GOT3 (cell line): ENCODE data around the gene OR5AN1.
"Not testable (repeated sequence)": the region's sequence is repeated elsewhere in the genome, so short reads cannot be mapped to it uniquely, and the experiment has no call there.

Experiments used
- DNase-seq: peaks from one replicate; lab custom pipeline; 2025; ENCODE audit warnings: mixed read lengths; lab: John Stamatoyannopoulos, UW

OR5AN1 gene

GRCh38 chr11:59358595-59358994 is at the start of gene OR5AN1:
Gene OR5AN1, plus strand, starts transcription at chr11:59358895. Its CDS starts 5,564 bp downstream, at chr11:59364459.
- DNase-seq: no peak

GRCh38 chr11:59335001-59335400 is 23.7 kb upstream of the OR5AN1 start:
- DNase-seq: no peak

- no peak for DNase-seq
Observed at GRCh38 chr11:59336176-59336575, 22.5 kb upstream of the OR5AN1 start.

GRCh38 chr11:59336931-59337330 is 21.8 kb upstream of the OR5AN1 start:
- DNase-seq: no peak

GRCh38 chr11:59349657-59350056 is 9.0 kb upstream of the OR5AN1 start:
- DNase-seq: not testable (repeated sequence)

- no peak for DNase-seq
Observed at GRCh38 chr11:59355226-59355625, 3.5 kb upstream of the OR5AN1 start.

- DNase-seq: no peak
Observed at GRCh38 chr11:59356561-59356960, 2.1 kb upstream of the OR5AN1 start.

- no peak for DNase-seq
Observed at GRCh38 chr11:59358020-59358419, 675 bp upstream of the OR5AN1 start.

GRCh38 chr11:59365232-59366018 is 6.7 kb downstream of the OR5AN1 start:
- DNase-seq: no peak

GRCh38 chr11:59368238-59369022 is 9.7 kb downstream of the OR5AN1 start:
- DNase-seq: no peak

GRCh38 chr11:59372324-59372723 is 13.6 kb downstream of the OR5AN1 start:
- DNase-seq: not testable (repeated sequence)

GRCh38 chr11:59380263-59381059 is 21.8 kb downstream of the OR5AN1 start:
- DNase-seq: no peak

- DNase-seq: no peak
Observed at GRCh38 chr11:59394186-59394585, 35.5 kb downstream of the OR5AN1 start.

GRCh38 chr11:59400461-59401261 is 42.0 kb downstream of the OR5AN1 start:
- DNase-seq: no peak

GRCh38 chr11:59401262-59401552 is 42.5 kb downstream of the OR5AN1 start:
- DNase-seq: no peak

- DNase-seq: no peak
Observed at GRCh38 chr11:59403546-59403945, 44.9 kb downstream of the OR5AN1 start.

GRCh38 chr11:59413646-59414045 is 55.0 kb downstream of the OR5AN1 start:
- DNase-seq: no peak

GRCh38 chr11:59415111-59415510 is 56.4 kb downstream of the OR5AN1 start:
- no peak for DNase-seq

- no peak for DNase-seq
Observed at GRCh38 chr11:59416613-59417012, 57.9 kb downstream of the OR5AN1 start.

GRCh38 chr11:59417023-59417422 is 58.3 kb downstream of the OR5AN1 start:
- no peak for DNase-seq

- DNase-seq: no peak
Observed at GRCh38 chr11:59418156-59418555, 59.5 kb downstream of the OR5AN1 start.
